Testis (tissue), 3 donors: Measurements from ENCODE around the gene TRIM72. TPM values are rescaled to one million over a fixed set of nuclear protein-coding genes. Genes with fewer than 3 reads are reported as not detected.

Experiments used
- DNase-seq: peaks from one replicate; pipeline ENCODE4 v3.0.0-alpha.2; 2019
- H3K27ac ChIP-seq, 2 donors: fragments of 200-600 bp; sonication (generic); one replicate each; pipeline ENCODE4 v1.5.1; 2019
- H3K27me3 ChIP-seq: fragments of 200-600 bp; sonication (generic); one replicate; pipeline ENCODE4 v1.5.1; 2019
- H3K36me3 ChIP-seq: fragments of 200-600 bp; sonication (generic); one replicate; pipeline ENCODE4 v1.5.1; 2017; ENCODE audit warnings: low read depth; ENCODE audit errors: missing control alignments
- H3K4me1 ChIP-seq: fragments of 200-600 bp; sonication (generic); one replicate; pipeline ENCODE4 v1.5.1; 2019
- H3K4me3 ChIP-seq, 2 donors: fragments of 200-600 bp; sonication (generic); one replicate each; pipeline ENCODE4 v1.5.1; 2017 to 2019
- H3K9me3 ChIP-seq: fragments of 200-600 bp; sonication (generic); one replicate; pipeline ENCODE4 v1.5.1; 2017
- POLR2A ChIP-seq: fragments of 450-650 bp; IDR thresholded peaks from one replicate; pipeline ENCODE4 v1.6.1; 2017; ENCODE audit warnings: antibody characterized with exemption, mild to moderate bottlenecking, moderate library complexity
- WGBS, 2 donors: methylation state at CpG; one replicate each; pipeline ENCODE4 v1.1.5; 2018; 5-methylcytosine and 5-hydroxymethylcytosine counted together
- intact Hi-C: fragments of 100-400 bp; cut with DNase I; formaldehyde crosslinking; loops from one replicate; pipeline ENCODE4 v1.15.1; 2023; ENCODE audit warnings: low total_unique reads
- polyA plus RNA-seq: library from polyadenylated mRNA; stranded (reverse); fragments of 350-450 nt; fragmentation: Illumina TruSeq; extraction: RNeasy Lipid Tissue Mini Kit (QIAGEN cat#74804); gene quantifications from one replicate; pipeline ENCODE4 v1.2.3, GENCODE V29; 2014; ENCODE audit warnings: low read depth, low replicate concordance; ENCODE audit not compliant: insufficient read depth
- total RNA-seq, 2 donors: library from RNA; depleted of rRNA; stranded (reverse); fragments of >200 nt; gene quantifications; one replicate each; pipeline ENCODE4 v1.2.3, GENCODE V29; 2016
- TF ChIP-seq, protein P1 (sequence below), 3 experiments: fragments of 450-650 bp in 2 of 3; fragments of 200-600 bp in 1 of 3; sonication (generic) in 1 of 3; IDR thresholded peaks; one replicate each; pipeline ENCODE4 v1.5.1; 2016 to 2019; ENCODE audit warnings: antibody characterized with exemption in 3 of 3, mild to moderate bottlenecking in 2 of 3, moderate library complexity in 1 of 3

The TRIM72 gene
- total and polyA plus RNA-seq, 3 donors from 2014 or later = 0.50 to 0.58 (median 0.55) TPM

GRCh38 chr16:31202414-31203375 is 11.2 kb upstream of the TRIM72 start, which contains the start of gene PYCARD:
TSS of gene PYCARD (minus strand) at chr16:31202760. CDS start at chr16:31202690, 70 bp downstream.
- Histone ChIP-seq H3K9me3 (no peaks in the 10 kb centered on the region), H3K4me1 (peaks cover 17% of the 10 kb centered on the region), H3K27ac (peak within 1 kb of the TSS in 1 of 2 donors; percentile 69), H3K27me3 (no peaks in the 10 kb centered on the region), H3K36me3 (no peaks in the 10 kb centered on the region), H3K4me3 (peak within 1 kb of the TSS; percentile 56 to 67)
- WGBS, 2 donors = 6 to 7% methylated on average over 32 to 56 of the region's 69 CpGs
- peak; percentile 33 for DNase-seq
- TF ChIP-seq POLR2A = no peak
- TF ChIP-seq, protein P1, sequence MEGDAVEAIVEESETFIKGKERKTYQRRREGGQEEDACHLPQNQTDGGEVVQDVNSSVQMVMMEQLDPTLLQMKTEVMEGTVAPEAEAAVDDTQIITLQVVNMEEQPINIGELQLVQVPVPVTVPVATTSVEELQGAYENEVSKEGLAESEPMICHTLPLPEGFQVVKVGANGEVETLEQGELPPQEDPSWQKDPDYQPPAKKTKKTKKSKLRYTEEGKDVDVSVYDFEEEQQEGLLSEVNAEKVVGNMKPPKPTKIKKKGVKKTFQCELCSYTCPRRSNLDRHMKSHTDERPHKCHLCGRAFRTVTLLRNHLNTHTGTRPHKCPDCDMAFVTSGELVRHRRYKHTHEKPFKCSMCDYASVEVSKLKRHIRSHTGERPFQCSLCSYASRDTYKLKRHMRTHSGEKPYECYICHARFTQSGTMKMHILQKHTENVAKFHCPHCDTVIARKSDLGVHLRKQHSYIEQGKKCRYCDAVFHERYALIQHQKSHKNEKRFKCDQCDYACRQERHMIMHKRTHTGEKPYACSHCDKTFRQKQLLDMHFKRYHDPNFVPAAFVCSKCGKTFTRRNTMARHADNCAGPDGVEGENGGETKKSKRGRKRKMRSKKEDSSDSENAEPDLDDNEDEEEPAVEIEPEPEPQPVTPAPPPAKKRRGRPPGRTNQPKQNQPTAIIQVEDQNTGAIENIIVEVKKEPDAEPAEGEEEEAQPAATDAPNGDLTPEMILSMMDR (IDR thresholded peaks at IDR 0.05) = no peak
- intact Hi-C loops = no loop called here

DNA sequence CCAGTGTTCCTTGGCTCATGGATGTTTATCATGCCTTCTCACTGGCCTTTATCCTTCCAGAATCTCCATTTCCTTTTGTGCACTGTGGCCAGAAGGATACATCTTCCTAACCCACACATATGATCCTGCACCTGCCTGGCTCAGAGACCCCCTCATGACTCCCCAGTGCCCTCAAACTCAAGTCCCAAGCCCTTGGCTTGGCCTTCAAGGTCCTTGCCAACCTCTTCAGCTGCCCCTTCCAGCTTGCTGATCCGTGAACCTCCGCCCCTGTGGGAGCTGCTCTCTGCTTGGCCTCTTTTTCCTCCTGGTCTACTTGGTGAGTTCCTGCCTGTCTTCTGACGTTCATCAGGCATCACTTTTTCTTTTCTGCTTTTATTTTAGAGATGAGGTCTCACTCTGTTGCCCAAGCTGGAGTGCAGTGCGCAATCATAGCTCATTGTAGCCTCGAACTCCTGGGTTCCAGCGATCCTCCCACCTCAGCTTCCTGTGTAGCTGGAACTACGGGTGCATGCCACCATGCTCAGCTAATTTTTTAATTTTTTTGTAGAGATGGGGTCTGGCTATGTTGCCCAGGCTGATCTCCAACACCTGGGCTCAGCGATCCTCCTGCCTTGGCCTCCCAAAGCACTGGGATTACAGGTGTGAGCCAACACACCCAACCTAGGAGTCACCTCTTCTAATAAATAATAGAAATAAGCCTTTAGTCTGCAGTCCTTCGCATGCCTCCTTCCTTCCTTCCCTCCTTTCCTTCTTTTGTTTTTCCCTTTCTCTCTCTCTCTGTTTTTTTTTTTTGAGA is 8.8 kb upstream of the TRIM72 start:
- Histone ChIP-seq H3K4me1 (peaks cover 17% of the 10 kb centered on the region), H3K27me3 (no peaks in the 10 kb centered on the region), H3K4me3 (no peak overlapping the region), H3K36me3 (no peaks in the 10 kb centered on the region), H3K27ac (no peak overlapping the region), H3K9me3 (no peaks in the 10 kb centered on the region)
- 92% methylated on average over 8 to 9 of the region's 9 CpGs for WGBS, 2 donors
- intact Hi-C loops = no loop called here
- no peak for TF ChIP-seq POLR2A
- DNase-seq = no peak

DNA sequence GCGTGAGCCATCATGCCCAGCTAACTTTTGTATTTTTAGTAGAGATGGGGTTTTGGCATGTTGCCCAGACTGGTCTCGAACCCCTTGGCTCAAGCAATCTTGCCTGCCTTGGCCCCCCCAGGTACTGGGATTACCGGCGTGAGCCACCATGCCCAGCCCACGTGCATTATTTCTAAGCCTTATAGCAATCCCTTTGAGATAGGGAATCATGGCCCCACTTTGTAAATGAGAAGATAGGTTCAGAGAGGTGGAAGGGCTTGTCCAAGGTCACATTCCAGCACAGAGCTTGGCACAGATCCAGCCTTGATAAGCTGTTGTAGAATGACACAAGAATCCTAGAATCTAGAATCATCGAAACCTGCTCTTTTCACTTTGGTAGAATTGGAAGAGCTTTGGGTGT is 7.1 kb upstream of the TRIM72 start:
- no peaks in the 10 kb centered on the region for H3K36me3 ChIP-seq
- H3K27ac ChIP-seq = no peak overlapping the region
- TF ChIP-seq POLR2A = no peak
- TF ChIP-seq, protein P1 (IDR thresholded peaks at IDR 0.05) = no peak
- DNase-seq = peak; percentile 66
- intact Hi-C loops = no loop called here
- H3K27me3 ChIP-seq = no peaks in the 10 kb centered on the region
- H3K4me3 ChIP-seq = no peak overlapping the region
- H3K4me1 ChIP-seq = peaks cover 6% of the 10 kb centered on the region
- H3K9me3 ChIP-seq = no peaks in the 10 kb centered on the region
- 36 to 60% methylated on average over 6 of the region's 6 CpGs for WGBS, 2 donors

GRCh38 chr16:31213342-31213741 is 577 bp upstream of the TRIM72 start:
- H3K4me3 ChIP-seq = no peak overlapping the region
- H3K27ac ChIP-seq = no peak overlapping the region
- DNase-seq = no peak
- TF ChIP-seq, protein P1 (IDR thresholded peaks at IDR 0.05) = no peak
- TF ChIP-seq POLR2A = no peak
- no peaks in the 10 kb centered on the region for H3K9me3 ChIP-seq
- WGBS, 2 donors = 92 to 93% methylated on average over 1 of the region's 1 CpG
- H3K36me3 ChIP-seq = no peaks in the 10 kb centered on the region
- peaks cover 16% of the 10 kb centered on the region for H3K4me1 ChIP-seq
- intact Hi-C loops = no loop called here
- H3K27me3 ChIP-seq = no peaks in the 10 kb centered on the region

DNA sequence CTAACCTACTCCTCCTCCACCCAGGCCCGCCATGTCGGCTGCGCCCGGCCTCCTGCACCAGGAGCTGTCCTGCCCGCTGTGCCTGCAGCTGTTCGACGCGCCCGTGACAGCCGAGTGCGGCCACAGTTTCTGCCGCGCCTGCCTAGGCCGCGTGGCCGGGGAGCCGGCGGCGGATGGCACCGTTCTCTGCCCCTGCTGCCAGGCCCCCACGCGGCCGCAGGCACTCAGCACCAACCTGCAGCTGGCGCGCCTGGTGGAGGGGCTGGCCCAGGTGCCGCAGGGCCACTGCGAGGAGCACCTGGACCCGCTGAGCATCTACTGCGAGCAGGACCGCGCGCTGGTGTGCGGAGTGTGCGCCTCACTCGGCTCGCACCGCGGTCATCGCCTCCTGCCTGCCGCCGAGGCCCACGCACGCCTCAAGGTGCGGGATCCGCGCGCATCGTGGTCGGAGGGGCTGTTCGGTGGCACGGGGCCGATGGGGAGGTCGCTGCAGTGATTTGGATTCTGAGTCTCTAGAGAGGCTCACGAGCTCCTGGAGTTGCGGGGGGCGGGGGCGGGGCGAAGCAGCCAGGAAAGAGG is 878 bp downstream of the TRIM72 start:
- Histone ChIP-seq H3K27ac (no peak overlapping the region), H3K27me3 (no peaks in the 10 kb centered on the region)
- intact Hi-C loops = no loop called here

More for the DNA sequence above, 878 bp downstream of the TRIM72 start:
- Histone ChIP-seq H3K4me3 (peak overlapping the region; percentile 13 to 54), H3K4me1 (peaks cover 16% of the 10 kb centered on the region), H3K36me3 (no peaks in the 10 kb centered on the region), H3K9me3 (no peaks in the 10 kb centered on the region)
- WGBS, 2 donors = 0 to 22% methylated on average over 9 to 20 of the region's 58 CpGs
- DNase-seq = no peak
- TF ChIP-seq POLR2A = no peak
- TF ChIP-seq, protein P1 (IDR thresholded peaks at IDR 0.05) = no peak
